ENCODE results near the gene PRPSAP2.

DNA sequence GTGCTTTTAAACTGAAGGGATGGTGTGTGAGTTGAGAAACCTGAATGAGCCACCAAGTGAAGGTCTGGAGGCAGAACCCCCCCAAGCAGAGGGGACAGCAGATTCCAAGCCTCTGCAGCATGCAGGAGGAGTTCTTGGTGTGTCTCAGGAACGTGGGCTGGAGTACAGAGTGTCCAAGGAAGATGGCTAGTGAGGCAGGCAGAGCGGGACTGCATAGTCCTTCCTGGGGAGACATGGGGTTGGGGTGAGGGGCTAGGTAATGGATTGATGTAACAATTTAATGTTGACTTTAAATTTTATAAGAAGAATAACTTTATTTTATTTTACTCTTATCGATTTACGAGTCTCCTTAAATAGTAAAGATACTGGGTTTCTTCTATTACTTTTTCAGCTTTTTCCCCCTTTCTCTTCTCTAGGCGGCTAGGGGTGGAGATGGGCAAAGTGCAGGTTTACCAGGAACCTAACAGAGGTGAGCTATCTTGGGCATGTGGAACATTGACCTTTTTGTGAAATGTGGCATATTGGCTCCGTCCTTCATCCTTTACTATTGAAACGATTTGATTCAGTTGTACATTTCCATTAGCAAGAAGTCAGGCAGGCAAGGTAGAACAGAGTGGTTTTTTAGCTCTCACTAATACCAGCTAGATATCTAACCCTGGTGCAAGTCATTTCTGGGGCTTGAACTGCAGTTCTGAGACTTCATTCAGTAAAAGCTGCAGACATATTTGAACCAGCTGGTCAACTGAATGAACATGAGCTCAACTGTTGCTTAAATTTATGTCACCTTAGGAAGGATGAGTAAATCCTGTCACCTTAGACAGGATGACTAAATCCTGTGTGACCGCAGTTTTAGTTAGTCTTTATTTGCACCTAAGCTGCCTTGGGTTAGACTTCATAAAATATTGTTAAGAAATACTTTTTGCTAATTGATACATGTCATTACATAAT lies 9.2 kb downstream of the PRPSAP2 start:
- TF ChIP-seq, protein P1, sequence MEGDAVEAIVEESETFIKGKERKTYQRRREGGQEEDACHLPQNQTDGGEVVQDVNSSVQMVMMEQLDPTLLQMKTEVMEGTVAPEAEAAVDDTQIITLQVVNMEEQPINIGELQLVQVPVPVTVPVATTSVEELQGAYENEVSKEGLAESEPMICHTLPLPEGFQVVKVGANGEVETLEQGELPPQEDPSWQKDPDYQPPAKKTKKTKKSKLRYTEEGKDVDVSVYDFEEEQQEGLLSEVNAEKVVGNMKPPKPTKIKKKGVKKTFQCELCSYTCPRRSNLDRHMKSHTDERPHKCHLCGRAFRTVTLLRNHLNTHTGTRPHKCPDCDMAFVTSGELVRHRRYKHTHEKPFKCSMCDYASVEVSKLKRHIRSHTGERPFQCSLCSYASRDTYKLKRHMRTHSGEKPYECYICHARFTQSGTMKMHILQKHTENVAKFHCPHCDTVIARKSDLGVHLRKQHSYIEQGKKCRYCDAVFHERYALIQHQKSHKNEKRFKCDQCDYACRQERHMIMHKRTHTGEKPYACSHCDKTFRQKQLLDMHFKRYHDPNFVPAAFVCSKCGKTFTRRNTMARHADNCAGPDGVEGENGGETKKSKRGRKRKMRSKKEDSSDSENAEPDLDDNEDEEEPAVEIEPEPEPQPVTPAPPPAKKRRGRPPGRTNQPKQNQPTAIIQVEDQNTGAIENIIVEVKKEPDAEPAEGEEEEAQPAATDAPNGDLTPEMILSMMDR (IDR thresholded peaks at IDR 0.05), result no peak
- no peak for TF ChIP-seq POLR2A (IDR thresholded peaks at IDR 0.05)

Data from adrenal gland (tissue), 5 donors.